ENCODE measurements around the gene MTCH1. TPM values are rescaled to one million over a fixed set of nuclear protein-coding genes. Genes with fewer than 3 reads are reported as not detected.

The MTCH1 gene
- total and polyA plus RNA-seq, 9 of the 15 experiments (the other 6 are each of a cell fraction or from before 2014, with no cell fraction given) = 7.9 to 161 (median 118) TPM

- TF ChIP-seq, protein P1, sequence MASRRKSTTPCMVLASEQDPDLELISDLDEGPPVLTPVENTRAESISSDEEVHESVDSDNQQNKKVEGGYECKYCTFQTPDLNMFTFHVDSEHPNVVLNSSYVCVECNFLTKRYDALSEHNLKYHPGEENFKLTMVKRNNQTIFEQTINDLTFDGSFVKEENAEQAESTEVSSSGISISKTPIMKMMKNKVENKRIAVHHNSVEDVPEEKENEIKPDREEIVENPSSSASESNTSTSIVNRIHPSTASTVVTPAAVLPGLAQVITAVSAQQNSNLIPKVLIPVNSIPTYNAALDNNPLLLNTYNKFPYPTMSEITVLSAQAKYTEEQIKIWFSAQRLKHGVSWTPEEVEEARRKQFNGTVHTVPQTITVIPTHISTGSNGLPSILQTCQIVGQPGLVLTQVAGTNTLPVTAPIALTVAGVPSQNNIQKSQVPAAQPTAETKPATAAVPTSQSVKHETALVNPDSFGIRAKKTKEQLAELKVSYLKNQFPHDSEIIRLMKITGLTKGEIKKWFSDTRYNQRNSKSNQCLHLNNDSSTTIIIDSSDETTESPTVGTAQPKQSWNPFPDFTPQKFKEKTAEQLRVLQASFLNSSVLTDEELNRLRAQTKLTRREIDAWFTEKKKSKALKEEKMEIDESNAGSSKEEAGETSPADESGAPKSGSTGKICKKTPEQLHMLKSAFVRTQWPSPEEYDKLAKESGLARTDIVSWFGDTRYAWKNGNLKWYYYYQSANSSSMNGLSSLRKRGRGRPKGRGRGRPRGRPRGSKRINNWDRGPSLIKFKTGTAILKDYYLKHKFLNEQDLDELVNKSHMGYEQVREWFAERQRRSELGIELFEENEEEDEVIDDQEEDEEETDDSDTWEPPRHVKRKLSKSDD (conservative IDR thresholded peaks at IDR 0.05; ENCODE audit: low read length) = no peak
- TF ChIP-seq, protein P2, sequence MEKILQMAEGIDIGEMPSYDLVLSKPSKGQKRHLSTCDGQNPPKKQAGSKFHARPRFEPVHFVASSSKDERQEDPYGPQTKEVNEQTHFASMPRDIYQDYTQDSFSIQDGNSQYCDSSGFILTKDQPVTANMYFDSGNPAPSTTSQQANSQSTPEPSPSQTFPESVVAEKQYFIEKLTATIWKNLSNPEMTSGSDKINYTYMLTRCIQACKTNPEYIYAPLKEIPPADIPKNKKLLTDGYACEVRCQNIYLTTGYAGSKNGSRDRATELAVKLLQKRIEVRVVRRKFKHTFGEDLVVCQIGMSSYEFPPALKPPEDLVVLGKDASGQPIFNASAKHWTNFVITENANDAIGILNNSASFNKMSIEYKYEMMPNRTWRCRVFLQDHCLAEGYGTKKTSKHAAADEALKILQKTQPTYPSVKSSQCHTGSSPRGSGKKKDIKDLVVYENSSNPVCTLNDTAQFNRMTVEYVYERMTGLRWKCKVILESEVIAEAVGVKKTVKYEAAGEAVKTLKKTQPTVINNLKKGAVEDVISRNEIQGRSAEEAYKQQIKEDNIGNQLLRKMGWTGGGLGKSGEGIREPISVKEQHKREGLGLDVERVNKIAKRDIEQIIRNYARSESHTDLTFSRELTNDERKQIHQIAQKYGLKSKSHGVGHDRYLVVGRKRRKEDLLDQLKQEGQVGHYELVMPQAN (IDR thresholded peaks at IDR 0.05; ENCODE audit: borderline replicate concordance) = no peak
Measured at GRCh38 chr6:36928547-36928918, 57.5 kb downstream of the MTCH1 start (continued).

GRCh38 chr6:36927691-36928546 is 58.1 kb downstream of the MTCH1 start:
- DNase-seq (ENCODE audit: extremely low read depth in 1 of 4, low spot score in 3 of 4) (no peak), ATAC-seq (peak; percentile 19), FAIRE-seq (no peak)
- ChIA-PET POLR2A (interaction anchor here (0.6 to 2.8 kb wide), 13 partner anchors 8 to 286 kb away, joined by 3 to 10 read pairs (median 4); partner anchors contain the start of gene PPIL1), CTCF (ENCODE audit: low intra/inter-chr PET ratio) (no interaction called here)
- intact Hi-C loops (cut with micrococcal nuclease) (no loop called here), in situ Hi-C loops (cut with MboI) (no loop called here)
- H3K27me3 ChIP-seq (ENCODE audit: control insufficient read depth in 2 of 2, insufficient read depth in 2 of 2, low read length in 2 of 2) = peaks cover 2 to 7% of the 10 kb centered on the region in 2 experiments; a peak in 4 of 5 replicates
- no peak overlapping the region for H3K4me3 ChIP-seq
- no peak overlapping the region for H3K4me2 ChIP-seq (ENCODE audit: insufficient read depth, low read length)
- H3K79me2 ChIP-seq (ENCODE audit: control insufficient read depth, insufficient read depth, low read length) = no peaks in the 10 kb centered on the region
- WGBS (ENCODE audit: insufficient coverage, low coverage, missing lambda C conversion rate) = 66% methylated on average over 13 of the region's 13 CpGs
- H3K9ac ChIP-seq (ENCODE audit: insufficient read depth in 1 of 2, low read depth in 2 of 2, low read length in 2 of 2) = no peak overlapping the region
- peaks cover 12% of the 10 kb centered on the region; the same call in 1 of the 2 replicates for H4K20me1 ChIP-seq (replicated peaks; ENCODE audit: control insufficient read depth, insufficient read depth, low read length)
- H2AFZ ChIP-seq (ENCODE audit: low read depth, low read length) = no peak overlapping the region
- no peaks in the 10 kb centered on the region for H3K9me1 ChIP-seq (ENCODE audit: control insufficient read depth, insufficient read depth, low read length)
- peaks cover 0 to 7% of the 10 kb centered on the region in 2 experiments; a peak in 2 of 5 replicates for H3K4me1 ChIP-seq (replicated peaks in 1 of 2; ENCODE audit: control insufficient read depth in 2 of 2, insufficient read depth in 2 of 2, low read length in 2 of 2)
- no peak overlapping the region for H3K27ac ChIP-seq (ENCODE audit: extremely low read depth, low read depth, low read length)
- no peaks in the 10 kb centered on the region for H3K9me3 ChIP-seq (replicated peaks; ENCODE audit: control insufficient read depth, insufficient read depth, low read depth, low read length)
- peaks cover 28% of the 10 kb centered on the region for H3K36me3 ChIP-seq (ENCODE audit: control insufficient read depth, insufficient read depth, low read length)
- BruUV-seq (replicated peaks) = no TSS peak
- peak; percentile 8 for TF ChIP-seq POLR2B (IDR thresholded peaks at IDR 0.05; ENCODE audit: low read depth, partially characterized antibody)
- TF ChIP-seq HCFC1 (IDR thresholded peaks at IDR 0.05; ENCODE audit: low read depth, low read length) = no peak
- TF ChIP-seq ETS1 (conservative IDR thresholded peaks at IDR 0.05; ENCODE audit: control insufficient read depth, low read depth, low read length) = no peak
- no peak for TF ChIP-seq ZNF76 (CRISPR knock-in tag; IDR thresholded peaks at IDR 0.05; ENCODE audit: borderline replicate concordance)
- TF ChIP-seq, protein P3, sequence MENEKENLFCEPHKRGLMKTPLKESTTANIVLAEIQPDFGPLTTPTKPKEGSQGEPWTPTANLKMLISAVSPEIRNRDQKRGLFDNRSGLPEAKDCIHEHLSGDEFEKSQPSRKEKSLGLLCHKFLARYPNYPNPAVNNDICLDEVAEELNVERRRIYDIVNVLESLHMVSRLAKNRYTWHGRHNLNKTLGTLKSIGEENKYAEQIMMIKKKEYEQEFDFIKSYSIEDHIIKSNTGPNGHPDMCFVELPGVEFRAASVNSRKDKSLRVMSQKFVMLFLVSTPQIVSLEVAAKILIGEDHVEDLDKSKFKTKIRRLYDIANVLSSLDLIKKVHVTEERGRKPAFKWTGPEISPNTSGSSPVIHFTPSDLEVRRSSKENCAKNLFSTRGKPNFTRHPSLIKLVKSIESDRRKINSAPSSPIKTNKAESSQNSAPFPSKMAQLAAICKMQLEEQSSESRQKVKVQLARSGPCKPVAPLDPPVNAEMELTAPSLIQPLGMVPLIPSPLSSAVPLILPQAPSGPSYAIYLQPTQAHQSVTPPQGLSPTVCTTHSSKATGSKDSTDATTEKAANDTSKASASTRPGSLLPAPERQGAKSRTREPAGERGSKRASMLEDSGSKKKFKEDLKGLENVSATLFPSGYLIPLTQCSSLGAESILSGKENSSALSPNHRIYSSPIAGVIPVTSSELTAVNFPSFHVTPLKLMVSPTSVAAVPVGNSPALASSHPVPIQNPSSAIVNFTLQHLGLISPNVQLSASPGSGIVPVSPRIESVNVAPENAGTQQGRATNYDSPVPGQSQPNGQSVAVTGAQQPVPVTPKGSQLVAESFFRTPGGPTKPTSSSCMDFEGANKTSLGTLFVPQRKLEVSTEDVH (IDR thresholded peaks at IDR 0.05; ENCODE audit: low read depth, partially characterized antibody) = peak; percentile 14
